ENCODE measurements around the gene SLC47A1. TPM values are rescaled to one million over a fixed set of nuclear protein-coding genes. Genes with fewer than 3 reads are reported as not detected.

SLC47A1 gene
- total RNA-seq, 2 experiments from 2014 or later: not detected

- Mint-ChIP-seq H3K27ac (no peak overlapping the region), H3K4me3 (no peak overlapping the region), H3K27me3 (peaks cover 33% of the 10 kb centered on the region), H3K4me1 (ENCODE audit: low read depth) (peaks cover 6% of the 10 kb centered on the region), H3K9me3 (no peaks in the 10 kb centered on the region), H3K36me3 (ENCODE audit: low read depth) (no peaks in the 10 kb centered on the region)
- no peaks in the 10 kb centered on the region for H3K9me3 ChIP-seq (ENCODE audit: control insufficient read depth in 1 of 2, insufficient read depth in 1 of 2, low read length in 2 of 2)
- ATAC-seq (ENCODE audit: poor library complexity) (no peak), DNase-seq (no peak)
- intact Hi-C loops (cut with DNase I, micrococcal nuclease): no loop called here
- H3K27me3 ChIP-seq (ENCODE audit: control insufficient read depth in 1 of 2, insufficient read depth in 2 of 2, low read length in 2 of 2): peaks cover 26 to 37% of the 10 kb centered on the region in 2 experiments
- CTCF ChIA-PET: no interaction called here
- H3K36me3 ChIP-seq (ENCODE audit: insufficient read depth, low read length): no peaks in the 10 kb centered on the region
- POLR2A ChIA-PET: no interaction called here
- no peak overlapping the region for H3K4me3 ChIP-seq (ENCODE audit: low read length)
- H3K27ac ChIP-seq (ENCODE audit: low read depth in 1 of 2, low read length in 2 of 2): no peak overlapping the region
- H3K4me1 ChIP-seq (ENCODE audit: insufficient read depth, low read length): peaks cover 11% of the 10 kb centered on the region
- no peak for TF ChIP-seq CTCF (IDR thresholded peaks at IDR 0.05)
These were observed 4.7 kb downstream of the SLC47A1 start for GRCh38 chr17:19538095-19539039.

- Mint-ChIP-seq H3K36me3 (ENCODE audit: low read depth) (no peaks in the 10 kb centered on the region), H3K4me1 (ENCODE audit: low read depth) (peaks cover 6% of the 10 kb centered on the region), H3K9me3 (no peaks in the 10 kb centered on the region), H3K27ac (no peak overlapping the region), H3K4me3 (no peak overlapping the region), H3K27me3 (peaks cover 33% of the 10 kb centered on the region)
- TF ChIP-seq CTCF (IDR thresholded peaks at IDR 0.05): no peak
- H3K9me3 ChIP-seq (ENCODE audit: control insufficient read depth in 1 of 2, insufficient read depth in 1 of 2, low read length in 2 of 2): no peaks in the 10 kb centered on the region
- H3K4me1 ChIP-seq (ENCODE audit: insufficient read depth, low read length): peaks cover 9% of the 10 kb centered on the region
- intact Hi-C loops (cut with DNase I, micrococcal nuclease): no loop called here
- no peaks in the 10 kb centered on the region for H3K36me3 ChIP-seq (ENCODE audit: insufficient read depth, low read length)
- H3K4me3 ChIP-seq (ENCODE audit: low read length): no peak overlapping the region
- ATAC-seq (ENCODE audit: poor library complexity) (no peak), DNase-seq (no peak)
- peaks cover 25 to 32% of the 10 kb centered on the region in 2 experiments for H3K27me3 ChIP-seq (ENCODE audit: control insufficient read depth in 1 of 2, insufficient read depth in 2 of 2, low read length in 2 of 2)
- H3K27ac ChIP-seq (ENCODE audit: low read depth in 1 of 2, low read length in 2 of 2): no peak overlapping the region
- ChIA-PET CTCF (no interaction called here), POLR2A (no interaction called here)
These were observed 5.4 kb downstream of the SLC47A1 start for GRCh38 chr17:19539040-19539399.

GRCh38 chr17:19539841-19540311 is 6.2 kb downstream of the SLC47A1 start:
- CTCF ChIA-PET: no interaction called here
- Histone ChIP-seq H3K27me3 (ENCODE audit: control insufficient read depth in 1 of 2, insufficient read depth in 2 of 2, low read length in 2 of 2) (peaks cover 18 to 23% of the 10 kb centered on the region in 2 experiments), H3K4me1 (ENCODE audit: insufficient read depth, low read length) (peaks cover under 1% of the 10 kb centered on the region), H3K27ac (ENCODE audit: low read depth in 1 of 2, low read length in 2 of 2) (no peak overlapping the region), H3K4me3 (ENCODE audit: low read length) (no peak overlapping the region), H3K36me3 (ENCODE audit: insufficient read depth, low read length) (no peaks in the 10 kb centered on the region), H3K9me3 (ENCODE audit: control insufficient read depth in 1 of 2, insufficient read depth in 1 of 2, low read length in 2 of 2) (no peaks in the 10 kb centered on the region)
- Mint-ChIP-seq H3K27me3 (peaks cover 26% of the 10 kb centered on the region), H3K9me3 (no peaks in the 10 kb centered on the region), H3K27ac (no peak overlapping the region), H3K4me1 (ENCODE audit: low read depth) (no peaks in the 10 kb centered on the region), H3K36me3 (ENCODE audit: low read depth) (no peaks in the 10 kb centered on the region), H3K4me3 (no peak overlapping the region)
- POLR2A ChIA-PET: no interaction called here
- ATAC-seq (ENCODE audit: poor library complexity) (no peak), DNase-seq (no peak)
- intact Hi-C loops (cut with DNase I, micrococcal nuclease): no loop called here
- no peak for TF ChIP-seq CTCF (IDR thresholded peaks at IDR 0.05)
